Nephron progenitor cell (in vitro differentiated cells): Measurements from ENCODE around the gene UBAC2.

Source experiments
- DNase-seq: peaks from one replicate; pipeline ENCODE4 v3.0.0; 2021
- H3K27ac Mint-ChIP-seq: 2 replicates; pipeline ENCODE4 v1.8.0; 2021; ENCODE audit warnings: mild to moderate bottlenecking, moderate library complexity, mixed read lengths
- H3K27me3 Mint-ChIP-seq: 2 replicates; pipeline ENCODE4 v1.8.0; 2021; ENCODE audit warnings: mild to moderate bottlenecking, low read depth, mixed read lengths; ENCODE audit not compliant: poor library complexity
- H3K36me3 Mint-ChIP-seq: 2 replicates; pipeline ENCODE4 v1.8.0; 2021; ENCODE audit warnings: low read depth, mixed read lengths
- H3K4me1 Mint-ChIP-seq: 2 replicates; pipeline ENCODE4 v1.8.0; 2021; ENCODE audit warnings: mixed read lengths
- H3K4me3 Mint-ChIP-seq: 2 replicates; pipeline ENCODE4 v1.8.0; 2021; ENCODE audit warnings: mild to moderate bottlenecking, moderate library complexity, mixed read lengths
- H3K9me3 Mint-ChIP-seq: 2 replicates; pipeline ENCODE4 v1.8.0; 2021; ENCODE audit warnings: mild to moderate bottlenecking, moderate library complexity, mixed read lengths
- CTCF ChIP-seq: fragments of 200-600 bp; sonication (generic); IDR thresholded peaks from 2 replicates; pipeline ENCODE4 v1.5.0; 2021; ENCODE audit warnings: antibody characterized with exemption

Gene UBAC2

GRCh38 chr13:99320693-99321481 is 120.2 kb downstream of the UBAC2 start:
- H3K27ac Mint-ChIP-seq, result no peak overlapping the region
- H3K4me3 Mint-ChIP-seq, result no peak overlapping the region
- peaks cover 12% of the 10 kb centered on the region for H3K4me1 Mint-ChIP-seq
- no peak for TF ChIP-seq CTCF
- peaks cover 66% of the 10 kb centered on the region for H3K36me3 Mint-ChIP-seq
- DNase-seq, result no peak
- peaks cover 4% of the 10 kb centered on the region for H3K27me3 Mint-ChIP-seq
- no peaks in the 10 kb centered on the region for H3K9me3 Mint-ChIP-seq

GRCh38 chr13:99321709-99322108 is 121.1 kb downstream of the UBAC2 start:
- H3K4me1 Mint-ChIP-seq, result peaks cover 12% of the 10 kb centered on the region
- peaks cover 62% of the 10 kb centered on the region for H3K36me3 Mint-ChIP-seq
- DNase-seq, result no peak
- no peaks in the 10 kb centered on the region for H3K9me3 Mint-ChIP-seq
- H3K27me3 Mint-ChIP-seq, result peaks cover 4% of the 10 kb centered on the region
- H3K27ac Mint-ChIP-seq, result no peak overlapping the region
- H3K4me3 Mint-ChIP-seq, result no peak overlapping the region
- TF ChIP-seq CTCF, result no peak

GRCh38 chr13:99322297-99323103 is 121.8 kb downstream of the UBAC2 start:
- H3K4me1 Mint-ChIP-seq, result peaks cover 12% of the 10 kb centered on the region
- peaks cover 62% of the 10 kb centered on the region for H3K36me3 Mint-ChIP-seq
- H3K27ac Mint-ChIP-seq, result no peak overlapping the region
- H3K27me3 Mint-ChIP-seq, result peaks cover 4% of the 10 kb centered on the region
- no peak for DNase-seq
- H3K4me3 Mint-ChIP-seq, result no peak overlapping the region
- no peaks in the 10 kb centered on the region for H3K9me3 Mint-ChIP-seq
- no peak for TF ChIP-seq CTCF

GRCh38 chr13:99323488-99323887 is 122.8 kb downstream of the UBAC2 start:
- peaks cover 4% of the 10 kb centered on the region for H3K27me3 Mint-ChIP-seq
- DNase-seq, result no peak
- H3K36me3 Mint-ChIP-seq, result peaks cover 55% of the 10 kb centered on the region
- TF ChIP-seq CTCF, result no peak
- peaks cover 12% of the 10 kb centered on the region for H3K4me1 Mint-ChIP-seq
- H3K9me3 Mint-ChIP-seq, result no peaks in the 10 kb centered on the region
- no peak overlapping the region for H3K27ac Mint-ChIP-seq
- no peak overlapping the region for H3K4me3 Mint-ChIP-seq

GRCh38 chr13:99326012-99326411 is 125.4 kb downstream of the UBAC2 start:
- no peaks in the 10 kb centered on the region for H3K9me3 Mint-ChIP-seq
- H3K27ac Mint-ChIP-seq, result no peak overlapping the region
- H3K4me1 Mint-ChIP-seq, result peaks cover 15% of the 10 kb centered on the region
- TF ChIP-seq CTCF, result no peak
- peaks cover 66% of the 10 kb centered on the region for H3K36me3 Mint-ChIP-seq
- no peak for DNase-seq
- peaks cover 4% of the 10 kb centered on the region for H3K27me3 Mint-ChIP-seq
- no peak overlapping the region for H3K4me3 Mint-ChIP-seq
